GM21737 (cell line): ENCODE measurements around the gene PCDHA8.
"Not testable (repeated sequence)": the region's sequence is repeated elsewhere in the genome, so short reads cannot be mapped to it uniquely, and the experiment has no call there.

Source experiments
- ATAC-seq: cut with Tn5 transposase; IDR thresholded peaks from one replicate; pipeline ENCODE4 v1.9.1; 2021; ENCODE audit warnings: mild to moderate bottlenecking, moderate library complexity; ENCODE audit not compliant: unreplicated experiment

Gene PCDHA8, protein sequence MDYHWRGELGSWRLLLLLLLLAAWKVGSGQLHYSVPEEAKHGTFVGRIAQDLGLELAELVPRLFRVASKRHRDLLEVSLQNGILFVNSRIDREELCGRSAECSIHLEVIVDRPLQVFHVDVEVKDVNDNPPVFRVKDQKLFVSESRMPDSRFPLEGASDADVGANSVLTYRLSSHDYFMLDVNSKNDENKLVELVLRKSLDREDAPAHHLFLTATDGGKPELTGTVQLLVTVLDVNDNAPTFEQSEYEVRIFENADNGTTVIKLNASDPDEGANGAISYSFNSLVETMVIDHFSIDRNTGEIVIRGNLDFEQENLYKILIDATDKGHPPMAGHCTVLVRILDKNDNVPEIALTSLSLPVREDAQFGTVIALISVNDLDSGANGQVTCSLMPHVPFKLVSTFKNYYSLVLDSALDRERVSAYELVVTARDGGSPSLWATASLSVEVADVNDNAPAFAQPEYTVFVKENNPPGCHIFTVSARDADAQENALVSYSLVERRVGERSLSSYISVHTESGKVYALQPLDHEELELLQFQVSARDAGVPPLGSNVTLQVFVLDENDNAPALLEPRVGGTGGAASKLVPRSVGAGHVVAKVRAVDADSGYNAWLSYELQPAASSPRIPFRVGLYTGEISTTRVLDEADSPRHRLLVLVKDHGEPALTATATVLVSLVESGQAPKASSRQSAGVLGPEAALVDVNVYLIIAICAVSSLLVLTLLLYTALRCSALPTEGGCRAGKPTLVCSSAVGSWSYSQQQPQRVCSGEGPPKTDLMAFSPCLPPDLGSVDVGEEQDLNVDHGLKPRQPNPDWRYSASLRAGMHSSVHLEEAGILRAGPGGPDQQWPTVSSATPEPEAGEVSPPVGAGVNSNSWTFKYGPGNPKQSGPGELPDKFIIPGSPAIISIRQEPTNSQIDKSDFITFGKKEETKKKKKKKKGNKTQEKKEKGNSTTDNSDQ

DNA sequence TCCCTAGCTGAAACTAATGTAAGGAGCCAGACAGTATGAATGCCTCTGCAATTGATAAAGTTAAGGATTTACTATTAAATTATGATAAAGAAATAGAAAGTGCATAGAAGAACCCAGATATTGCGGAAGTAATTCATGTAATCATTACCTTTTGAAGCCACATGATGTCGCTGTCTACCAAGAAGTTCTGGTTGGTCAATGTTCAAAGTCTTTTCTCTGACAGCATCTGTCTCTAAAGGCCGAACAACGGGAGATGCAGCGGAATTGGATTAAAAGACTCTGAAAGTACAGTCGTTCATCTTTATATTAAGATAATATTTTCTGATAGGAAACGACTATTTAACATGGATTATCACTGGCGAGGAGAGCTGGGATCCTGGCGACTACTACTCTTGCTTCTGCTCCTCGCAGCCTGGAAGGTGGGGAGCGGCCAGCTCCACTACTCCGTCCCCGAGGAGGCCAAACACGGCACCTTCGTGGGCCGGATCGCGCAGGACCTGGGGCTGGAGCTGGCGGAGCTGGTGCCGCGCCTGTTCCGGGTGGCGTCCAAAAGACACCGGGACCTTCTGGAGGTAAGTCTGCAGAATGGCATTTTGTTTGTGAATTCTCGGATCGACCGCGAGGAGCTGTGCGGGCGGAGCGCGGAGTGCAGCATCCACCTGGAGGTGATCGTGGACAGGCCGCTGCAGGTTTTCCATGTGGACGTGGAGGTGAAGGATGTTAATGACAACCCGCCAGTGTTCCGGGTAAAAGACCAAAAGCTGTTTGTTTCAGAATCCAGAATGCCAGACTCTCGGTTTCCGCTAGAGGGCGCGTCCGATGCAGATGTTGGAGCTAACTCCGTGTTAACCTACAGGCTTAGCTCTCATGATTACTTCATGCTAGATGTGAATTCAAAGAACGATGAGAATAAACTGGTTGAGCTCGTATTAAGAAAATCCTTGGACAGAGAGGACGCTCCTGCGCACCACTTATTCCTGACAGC is at the start of gene PCDHA8:
TSS of gene PCDHA8 (plus strand) at position 210 of the 985 bp plus-strand sequence. CDS start at position 345, 135 bp downstream.
- no peak for ATAC-seq

DNA sequence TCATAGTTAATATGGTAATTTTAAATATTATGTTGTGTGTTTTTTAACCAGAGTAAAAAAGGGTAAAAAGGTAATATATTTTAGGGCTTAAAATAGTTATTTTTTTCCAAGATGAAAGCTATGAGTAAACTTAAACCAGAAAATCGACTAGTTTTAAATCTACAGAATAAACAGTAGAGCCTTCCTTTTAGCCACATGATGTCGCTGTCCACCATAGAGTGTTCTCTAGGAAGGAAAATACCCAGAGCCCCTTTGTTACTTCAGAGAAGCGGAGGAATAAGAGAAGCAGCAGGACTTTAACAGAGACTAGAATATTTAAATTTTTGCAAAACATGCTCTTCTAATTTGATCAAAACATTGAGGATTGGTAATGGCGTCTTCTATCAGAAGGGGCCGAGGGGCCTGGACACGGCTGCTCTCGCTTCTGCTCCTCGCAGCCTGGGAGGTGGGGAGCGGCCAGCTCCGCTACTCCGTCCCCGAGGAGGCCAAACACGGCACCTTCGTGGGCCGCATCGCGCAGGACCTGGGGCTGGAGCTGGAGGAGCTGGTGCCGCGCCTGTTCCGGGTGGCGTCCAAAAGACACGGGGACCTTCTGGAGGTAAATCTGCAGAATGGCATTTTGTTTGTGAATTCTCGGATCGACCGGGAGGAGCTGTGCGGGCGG is 46.3 kb upstream of the PCDHA8 start, which contains the start of gene PCDHA2:
TSS of gene PCDHA2 (plus strand) at position 258 of the 664 bp plus-strand sequence.
- ATAC-seq = no peak

DNA sequence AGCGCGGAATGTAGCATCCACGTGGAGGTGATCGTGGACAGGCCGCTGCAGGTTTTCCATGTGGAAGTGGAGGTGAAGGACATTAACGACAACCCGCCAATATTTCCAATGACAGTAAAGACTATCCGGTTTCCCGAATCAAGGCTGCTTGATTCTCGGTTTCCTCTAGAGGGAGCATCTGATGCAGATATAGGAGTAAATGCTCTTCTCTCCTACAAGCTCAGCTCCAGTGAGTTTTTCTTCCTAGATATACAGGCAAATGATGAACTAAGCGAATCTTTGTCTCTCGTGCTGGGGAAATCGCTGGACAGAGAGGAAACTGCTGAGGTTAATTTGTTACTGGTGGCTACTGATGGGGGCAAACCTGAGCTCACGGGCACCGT is 45.7 kb upstream of the PCDHA8 start:
- ATAC-seq = no peak

DNA sequence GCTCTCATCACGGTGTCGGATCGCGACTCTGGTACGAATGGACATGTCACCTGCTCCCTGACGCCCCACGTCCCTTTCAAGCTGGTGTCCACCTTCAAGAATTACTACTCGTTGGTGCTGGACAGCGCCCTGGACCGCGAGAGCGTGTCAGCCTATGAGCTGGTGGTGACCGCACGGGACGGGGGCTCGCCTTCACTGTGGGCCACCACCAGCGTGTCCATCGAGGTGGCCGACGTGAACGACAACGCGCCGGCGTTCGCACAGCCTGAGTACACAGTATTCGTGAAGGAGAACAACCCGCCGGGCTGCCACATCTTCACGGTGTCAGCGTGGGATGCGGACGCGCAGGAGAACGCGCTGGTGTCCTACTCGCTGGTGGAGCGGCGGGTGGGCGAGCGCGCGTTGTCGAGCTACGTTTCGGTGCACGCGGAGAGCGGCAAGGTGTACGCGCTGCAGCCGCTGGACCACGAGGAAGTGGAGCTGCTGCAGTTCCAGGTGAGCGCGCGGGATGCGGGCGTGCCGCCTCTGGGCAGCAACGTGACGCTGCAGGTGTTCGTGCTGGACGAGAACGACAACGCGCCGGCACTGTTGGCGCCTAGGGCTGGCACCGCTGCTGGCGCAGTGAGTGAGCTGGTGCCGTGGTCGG is 44.8 kb upstream of the PCDHA8 start:
- ATAC-seq = not testable (repeated sequence)

DNA sequence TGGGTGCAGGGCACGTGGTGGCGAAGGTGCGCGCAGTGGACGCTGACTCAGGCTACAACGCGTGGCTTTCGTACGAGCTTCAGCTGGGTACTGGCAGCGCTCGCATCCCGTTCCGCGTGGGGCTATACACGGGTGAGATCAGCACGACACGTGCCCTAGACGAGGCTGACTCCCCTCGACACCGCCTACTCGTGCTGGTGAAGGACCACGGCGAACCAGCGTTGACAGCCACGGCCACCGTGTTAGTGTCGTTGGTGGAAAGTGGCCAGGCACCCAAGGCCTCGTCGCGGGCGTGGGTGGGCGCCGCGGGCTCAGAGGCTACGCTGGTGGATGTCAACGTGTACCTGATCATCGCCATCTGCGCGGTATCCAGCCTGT is 44.3 kb upstream of the PCDHA8 start:
- no peak for ATAC-seq

DNA sequence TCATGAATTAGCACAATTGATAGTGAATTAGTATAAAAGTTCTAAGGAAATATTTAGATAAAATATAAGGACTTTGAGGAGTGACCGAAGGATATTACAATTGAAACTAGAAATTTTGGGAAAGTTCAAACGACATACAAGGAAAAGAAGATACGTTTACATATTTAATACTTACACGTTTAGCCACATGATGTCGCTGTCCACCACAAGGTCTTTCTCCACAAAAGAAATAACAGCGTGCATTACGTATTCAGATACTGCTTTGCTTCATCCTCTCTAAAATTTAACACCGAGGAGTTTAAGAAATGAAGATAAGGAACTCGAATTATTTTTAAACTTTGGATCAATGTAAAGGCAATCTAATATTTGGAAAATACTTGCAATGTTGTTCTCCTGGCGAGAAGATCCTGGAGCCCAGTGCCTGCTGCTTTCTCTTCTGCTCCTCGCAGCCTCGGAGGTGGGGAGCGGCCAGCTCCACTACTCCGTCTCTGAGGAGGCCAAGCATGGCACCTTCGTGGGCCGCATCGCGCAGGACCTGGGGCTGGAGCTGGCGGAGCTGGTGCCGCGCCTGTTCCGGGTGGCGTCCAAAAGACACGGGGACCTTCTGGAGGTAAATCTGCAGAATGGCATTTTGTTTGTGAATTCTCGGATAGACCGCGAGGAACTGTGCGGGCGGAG is 40.0 kb upstream of the PCDHA8 start, which contains the start of gene PCDHA3:
TSS of gene PCDHA3 (plus strand) at position 242 of the 678 bp plus-strand sequence.
- no peak for ATAC-seq

DNA sequence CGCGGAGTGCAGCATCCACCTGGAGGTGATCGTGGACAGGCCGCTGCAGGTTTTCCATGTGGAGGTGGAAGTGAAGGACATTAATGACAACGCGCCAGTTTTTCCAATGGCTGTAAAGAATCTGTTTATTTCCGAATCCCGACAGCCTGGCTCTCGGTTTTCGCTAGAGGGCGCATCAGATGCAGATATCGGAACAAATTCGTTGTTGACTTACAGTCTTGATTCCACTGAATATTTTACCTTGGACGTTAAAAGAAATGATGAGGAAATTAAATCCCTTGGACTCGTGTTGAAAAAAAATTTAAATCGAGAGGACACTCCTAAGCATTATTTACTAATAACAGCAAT is 39.5 kb upstream of the PCDHA8 start:
- no peak for ATAC-seq

DNA sequence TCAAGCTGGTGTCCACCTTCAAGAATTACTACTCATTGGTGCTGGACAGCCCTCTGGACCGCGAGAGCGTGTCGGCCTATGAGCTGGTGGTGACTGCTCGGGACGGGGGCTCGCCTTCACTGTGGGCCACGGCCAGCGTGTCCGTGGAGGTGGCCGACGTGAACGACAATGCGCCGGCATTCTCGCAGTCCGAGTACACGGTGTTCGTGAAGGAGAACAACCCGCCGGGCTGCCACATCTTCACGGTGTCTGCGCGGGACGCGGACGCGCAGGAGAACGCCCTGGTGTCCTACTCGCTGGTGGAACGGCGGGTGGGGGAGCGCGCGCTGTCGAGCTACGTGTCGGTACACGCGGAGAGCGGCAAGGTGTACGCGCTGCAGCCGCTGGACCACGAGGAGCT is 38.6 kb upstream of the PCDHA8 start:
- not testable (repeated sequence) for ATAC-seq

DNA sequence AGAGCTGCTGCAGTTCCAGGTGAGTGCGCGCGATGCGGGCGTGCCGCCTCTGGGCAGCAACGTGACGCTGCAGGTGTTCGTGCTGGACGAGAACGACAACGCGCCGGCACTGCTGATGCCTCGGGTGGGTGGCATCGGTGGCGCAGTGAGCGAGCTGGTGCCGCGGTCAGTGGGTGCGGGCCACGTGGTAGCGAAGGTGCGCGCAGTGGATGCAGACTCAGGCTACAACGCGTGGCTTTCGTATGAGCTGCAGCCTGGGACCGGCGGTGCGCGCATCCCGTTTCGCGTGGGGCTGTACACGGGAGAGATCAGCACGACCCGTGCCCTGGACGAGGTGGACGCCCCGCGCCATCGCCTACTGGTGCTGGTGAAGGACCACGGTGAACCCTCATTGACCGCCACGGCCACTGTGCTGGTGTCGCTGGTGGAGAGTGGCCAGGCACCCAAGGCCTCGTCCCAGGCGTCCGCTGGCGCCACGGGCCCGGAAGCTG is 38.2 kb upstream of the PCDHA8 start:
- no peak for ATAC-seq

DNA sequence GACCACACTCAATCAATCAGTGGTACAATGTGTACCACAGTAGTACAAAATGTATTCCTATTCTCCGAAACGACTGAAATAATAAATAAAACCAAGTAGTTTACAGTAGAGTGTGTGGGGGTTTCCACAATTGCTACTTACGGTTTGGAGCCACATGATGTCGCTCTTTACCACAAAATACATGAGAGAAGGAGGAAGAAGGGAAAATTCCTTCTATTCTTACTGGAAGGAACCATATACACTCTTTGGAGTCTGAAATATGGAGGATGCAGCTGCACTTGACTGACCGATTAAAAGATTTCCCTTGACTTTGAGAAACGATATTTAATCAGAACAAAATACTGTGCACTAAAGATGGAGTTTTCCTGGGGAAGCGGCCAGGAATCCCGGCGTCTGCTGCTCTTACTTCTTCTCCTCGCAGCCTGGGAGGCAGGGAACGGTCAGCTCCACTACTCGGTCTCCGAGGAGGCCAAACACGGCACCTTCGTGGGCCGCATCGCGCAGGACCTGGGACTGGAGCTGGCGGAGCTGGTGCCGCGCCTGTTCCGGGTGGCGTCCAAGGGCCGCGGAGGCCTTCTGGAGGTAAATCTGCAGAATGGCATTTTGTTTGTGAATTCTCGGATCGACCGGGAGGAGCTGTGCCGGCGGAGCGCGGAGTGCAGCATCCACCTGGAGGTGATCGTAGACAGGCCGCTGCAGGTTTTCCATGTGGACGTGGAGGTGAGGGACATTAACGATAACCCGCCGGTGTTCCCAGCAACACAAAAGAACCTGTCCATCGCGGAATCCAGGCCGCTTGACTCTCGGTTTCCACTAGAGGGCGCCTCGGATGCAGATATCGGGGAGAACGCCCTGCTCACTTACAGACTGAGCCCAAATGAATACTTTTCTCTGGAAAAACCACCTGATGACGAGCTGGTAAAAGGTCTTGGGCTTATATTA is 33.9 kb upstream of the PCDHA8 start, which contains the start of gene PCDHA4:
TSS of gene PCDHA4 (plus strand) at position 235 of the 942 bp plus-strand sequence.
- ATAC-seq = no peak

DNA sequence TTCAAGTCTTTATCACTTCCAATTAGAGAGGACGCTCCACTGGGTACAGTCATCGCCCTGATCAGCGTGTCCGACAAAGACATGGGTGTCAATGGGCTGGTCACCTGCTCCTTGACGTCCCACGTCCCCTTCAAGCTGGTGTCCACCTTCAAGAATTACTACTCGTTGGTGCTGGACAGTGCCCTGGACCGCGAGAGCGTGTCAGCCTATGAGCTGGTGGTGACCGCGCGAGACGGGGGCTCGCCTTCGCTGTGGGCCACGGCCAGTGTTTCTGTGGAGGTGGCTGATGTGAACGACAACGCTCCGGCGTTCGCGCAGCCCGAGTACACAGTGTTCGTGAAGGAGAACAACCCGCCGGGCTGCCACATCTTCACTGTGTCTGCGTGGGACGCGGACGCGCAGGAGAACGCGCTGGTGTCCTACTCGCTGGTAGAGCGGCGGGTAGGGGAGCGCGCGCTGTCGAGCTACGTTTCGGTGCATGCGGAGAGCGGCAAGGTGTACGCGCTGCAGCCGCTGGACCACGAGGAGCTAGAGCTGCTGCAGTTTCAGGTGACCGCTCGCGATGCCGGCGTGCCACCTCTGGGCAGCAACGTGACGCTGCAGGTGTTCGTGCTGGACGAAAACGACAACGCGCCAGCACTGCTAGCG is 32.6 kb upstream of the PCDHA8 start:
- ATAC-seq = not testable (repeated sequence)

DNA sequence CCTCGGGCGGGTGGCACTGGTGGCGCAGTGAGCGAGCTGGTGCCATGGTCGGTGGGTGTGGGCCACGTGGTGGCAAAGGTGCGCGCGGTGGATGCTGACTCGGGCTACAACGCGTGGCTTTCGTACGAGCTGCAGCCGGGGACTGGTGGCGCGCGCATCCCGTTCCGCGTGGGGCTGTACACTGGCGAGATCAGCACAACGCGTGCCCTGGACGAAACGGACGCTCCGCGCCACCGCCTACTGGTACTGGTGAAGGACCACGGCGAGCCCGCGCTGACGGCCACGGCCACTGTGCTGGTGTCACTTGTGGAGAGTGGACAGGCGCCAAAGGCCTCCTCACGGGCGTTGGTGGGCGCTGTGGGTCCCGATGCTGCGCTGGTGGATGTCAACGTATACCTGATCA is 32.1 kb upstream of the PCDHA8 start:
- no peak for ATAC-seq

DNA sequence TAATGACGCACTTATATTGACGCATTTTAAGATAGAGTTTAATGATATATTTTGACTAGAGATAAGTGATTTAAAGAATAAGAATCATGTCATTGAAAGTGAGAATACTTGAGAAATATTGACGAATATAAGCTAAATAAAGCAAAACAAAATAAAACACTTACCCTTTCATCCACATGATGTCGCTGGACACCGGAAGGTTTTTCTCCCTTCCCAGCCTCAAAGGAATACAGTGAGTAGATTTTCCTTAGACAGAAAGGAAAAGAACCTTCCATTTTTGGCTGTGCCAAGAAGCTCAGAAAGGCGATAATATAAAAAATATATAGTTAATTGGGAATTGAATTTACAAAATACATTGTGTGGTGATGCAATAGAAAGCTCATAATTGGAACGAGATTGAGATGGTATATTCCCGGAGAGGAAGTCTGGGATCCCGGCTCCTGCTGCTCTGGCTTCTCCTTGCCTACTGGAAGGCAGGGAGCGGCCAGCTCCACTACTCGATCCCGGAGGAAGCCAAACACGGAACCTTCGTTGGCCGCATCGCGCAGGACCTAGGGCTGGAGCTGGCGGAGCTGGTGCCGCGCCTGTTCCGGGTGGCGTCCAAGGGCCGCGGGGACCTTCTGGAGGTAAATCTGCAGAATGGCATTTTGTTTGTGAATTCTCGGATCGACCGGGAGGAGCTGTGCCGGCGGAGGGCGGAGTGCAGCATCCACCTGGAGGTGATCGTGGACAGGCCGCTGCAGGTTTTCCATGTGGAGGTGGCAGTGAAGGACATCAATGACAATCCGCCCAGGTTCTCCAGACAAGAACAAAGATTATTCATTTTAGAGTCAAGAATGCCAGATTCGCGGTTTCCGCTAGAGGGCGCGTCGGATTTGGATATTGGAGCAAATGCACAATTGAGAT is 19.4 kb upstream of the PCDHA8 start, which contains the start of gene PCDHA5:
TSS of gene PCDHA5 (plus strand) at position 239 of the 906 bp plus-strand sequence.
- no peak for ATAC-seq

DNA sequence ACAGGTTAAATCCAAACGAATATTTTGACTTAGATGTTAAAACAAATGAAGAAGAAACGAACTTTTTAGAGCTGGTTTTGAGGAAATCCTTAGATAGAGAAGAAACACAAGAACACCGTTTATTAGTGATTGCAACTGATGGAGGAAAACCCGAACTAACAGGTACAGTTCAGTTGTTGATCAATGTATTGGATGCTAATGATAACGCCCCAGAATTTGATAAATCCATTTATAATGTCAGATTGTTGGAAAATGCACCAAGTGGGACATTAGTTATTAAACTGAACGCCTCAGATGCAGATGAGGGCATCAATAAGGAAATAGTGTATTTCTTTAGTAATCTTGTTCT is 18.7 kb upstream of the PCDHA8 start:
- no peak for ATAC-seq

DNA sequence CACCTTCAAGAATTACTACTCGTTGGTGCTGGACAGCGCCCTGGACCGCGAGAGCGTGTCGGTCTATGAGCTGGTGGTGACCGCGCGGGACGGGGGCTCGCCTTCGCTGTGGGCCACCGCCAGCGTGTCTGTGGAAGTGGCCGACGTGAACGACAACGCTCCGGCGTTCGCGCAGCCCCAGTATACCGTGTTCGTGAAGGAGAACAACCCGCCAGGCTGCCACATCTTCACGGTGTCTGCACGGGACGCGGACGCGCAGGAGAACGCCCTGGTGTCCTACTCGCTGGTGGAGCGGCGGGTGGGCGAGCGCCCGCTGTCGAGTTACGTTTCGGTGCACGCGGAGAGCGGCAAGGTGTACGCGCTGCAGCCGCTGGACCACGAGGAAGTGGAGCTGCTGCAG is 18.0 kb upstream of the PCDHA8 start:
- ATAC-seq = not testable (repeated sequence)

DNA sequence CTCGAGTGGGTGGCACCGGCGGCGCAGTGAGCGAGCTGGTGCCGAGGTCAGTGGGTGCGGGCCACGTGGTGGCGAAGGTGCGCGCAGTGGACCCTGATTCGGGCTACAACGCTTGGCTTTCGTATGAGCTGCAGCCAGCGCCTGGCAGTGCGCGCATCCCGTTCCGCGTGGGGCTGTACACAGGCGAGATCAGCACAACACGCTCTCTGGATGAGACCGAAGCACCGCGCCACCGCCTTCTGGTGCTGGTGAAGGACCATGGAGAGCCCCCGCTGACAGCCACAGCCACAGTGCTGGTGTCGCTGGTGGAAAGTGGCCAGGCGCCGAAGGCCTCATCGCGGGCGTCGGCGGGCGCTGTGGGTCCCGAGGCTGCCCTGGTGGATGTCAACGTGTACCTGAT is 17.5 kb upstream of the PCDHA8 start:
- ATAC-seq = no peak
